ENCODE data around the gene STOML3. TPM values are rescaled to one million over a fixed set of nuclear protein-coding genes. Genes with fewer than 3 reads are reported as not detected.
A peak's percentile ranks its signal among the peaks of the same experiment; 100 is the strongest.

The STOML3 gene
- total RNA-seq, 4 donors from 2014 or later, result not detected

DNA sequence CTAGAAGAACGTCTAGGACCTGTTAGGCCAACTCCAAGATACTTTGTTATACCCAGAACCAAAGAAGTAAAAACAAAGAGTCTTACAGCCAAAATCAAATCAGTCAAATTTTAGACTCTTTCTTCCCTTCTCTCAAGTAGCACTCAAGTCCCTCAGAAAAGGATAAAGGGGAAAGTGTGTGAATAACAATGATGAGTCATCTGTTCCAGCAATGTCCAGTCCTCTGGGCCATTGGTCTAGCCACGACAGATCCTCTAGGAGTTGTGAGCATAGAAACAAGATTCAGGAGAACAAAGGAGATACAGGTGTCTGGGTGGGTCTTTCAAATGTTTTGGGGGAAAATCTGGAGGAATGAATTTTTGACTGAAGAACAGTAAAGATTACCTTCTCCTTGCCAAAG, 36.3 kb downstream of the STOML3 start:
- H3K4me1 ChIP-seq, result peaks cover 0 to 9% (median 0%) of the 10 kb centered on the region in 4 donors
- H3K27ac ChIP-seq, result no peak overlapping the region
- DNase-seq, result no peak
- H3K36me3 ChIP-seq, result no peaks in the 10 kb centered on the region
- TF ChIP-seq, protein P1, sequence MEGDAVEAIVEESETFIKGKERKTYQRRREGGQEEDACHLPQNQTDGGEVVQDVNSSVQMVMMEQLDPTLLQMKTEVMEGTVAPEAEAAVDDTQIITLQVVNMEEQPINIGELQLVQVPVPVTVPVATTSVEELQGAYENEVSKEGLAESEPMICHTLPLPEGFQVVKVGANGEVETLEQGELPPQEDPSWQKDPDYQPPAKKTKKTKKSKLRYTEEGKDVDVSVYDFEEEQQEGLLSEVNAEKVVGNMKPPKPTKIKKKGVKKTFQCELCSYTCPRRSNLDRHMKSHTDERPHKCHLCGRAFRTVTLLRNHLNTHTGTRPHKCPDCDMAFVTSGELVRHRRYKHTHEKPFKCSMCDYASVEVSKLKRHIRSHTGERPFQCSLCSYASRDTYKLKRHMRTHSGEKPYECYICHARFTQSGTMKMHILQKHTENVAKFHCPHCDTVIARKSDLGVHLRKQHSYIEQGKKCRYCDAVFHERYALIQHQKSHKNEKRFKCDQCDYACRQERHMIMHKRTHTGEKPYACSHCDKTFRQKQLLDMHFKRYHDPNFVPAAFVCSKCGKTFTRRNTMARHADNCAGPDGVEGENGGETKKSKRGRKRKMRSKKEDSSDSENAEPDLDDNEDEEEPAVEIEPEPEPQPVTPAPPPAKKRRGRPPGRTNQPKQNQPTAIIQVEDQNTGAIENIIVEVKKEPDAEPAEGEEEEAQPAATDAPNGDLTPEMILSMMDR (IDR thresholded peaks at IDR 0.05), result no peak
- no peak for TF ChIP-seq POLR2A (IDR thresholded peaks at IDR 0.05)
- no peaks in the 10 kb centered on the region for H3K27me3 ChIP-seq
- H3K9me3 ChIP-seq, result peaks cover 0 to 6% (median 0%) of the 10 kb centered on the region in 4 donors
- H3K4me3 ChIP-seq, result no peak overlapping the region

DNA sequence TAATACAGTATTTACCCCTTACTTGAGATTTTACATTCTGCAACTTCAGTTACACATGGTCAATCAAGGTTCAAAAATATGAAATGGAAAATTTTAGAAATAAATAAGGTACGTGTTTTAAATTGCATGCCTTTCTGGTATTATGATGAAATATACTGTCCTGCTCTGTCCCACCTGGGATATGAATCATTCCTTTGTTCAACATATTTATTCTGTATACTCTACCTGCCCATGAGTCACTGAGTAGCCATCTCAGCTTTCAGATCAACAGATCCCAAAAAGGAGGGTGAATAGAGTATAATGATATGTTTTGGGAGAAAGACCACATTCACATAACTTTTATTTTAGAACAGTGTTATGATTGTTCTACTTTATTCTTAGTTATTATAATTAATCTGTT, 37.8 kb downstream of the STOML3 start:
- Histone ChIP-seq H3K27ac (no peak overlapping the region), H3K4me3 (no peak overlapping the region), H3K36me3 (no peaks in the 10 kb centered on the region), H3K4me1 (peaks cover 0 to 9% (median 0%) of the 10 kb centered on the region in 4 donors), H3K27me3 (no peaks in the 10 kb centered on the region), H3K9me3 (peaks cover 0 to 6% (median 0%) of the 10 kb centered on the region in 4 donors)
- no peak for DNase-seq
- TF ChIP-seq, protein P1 (IDR thresholded peaks at IDR 0.05), result no peak
- no peak for TF ChIP-seq POLR2A (IDR thresholded peaks at IDR 0.05)

DNA sequence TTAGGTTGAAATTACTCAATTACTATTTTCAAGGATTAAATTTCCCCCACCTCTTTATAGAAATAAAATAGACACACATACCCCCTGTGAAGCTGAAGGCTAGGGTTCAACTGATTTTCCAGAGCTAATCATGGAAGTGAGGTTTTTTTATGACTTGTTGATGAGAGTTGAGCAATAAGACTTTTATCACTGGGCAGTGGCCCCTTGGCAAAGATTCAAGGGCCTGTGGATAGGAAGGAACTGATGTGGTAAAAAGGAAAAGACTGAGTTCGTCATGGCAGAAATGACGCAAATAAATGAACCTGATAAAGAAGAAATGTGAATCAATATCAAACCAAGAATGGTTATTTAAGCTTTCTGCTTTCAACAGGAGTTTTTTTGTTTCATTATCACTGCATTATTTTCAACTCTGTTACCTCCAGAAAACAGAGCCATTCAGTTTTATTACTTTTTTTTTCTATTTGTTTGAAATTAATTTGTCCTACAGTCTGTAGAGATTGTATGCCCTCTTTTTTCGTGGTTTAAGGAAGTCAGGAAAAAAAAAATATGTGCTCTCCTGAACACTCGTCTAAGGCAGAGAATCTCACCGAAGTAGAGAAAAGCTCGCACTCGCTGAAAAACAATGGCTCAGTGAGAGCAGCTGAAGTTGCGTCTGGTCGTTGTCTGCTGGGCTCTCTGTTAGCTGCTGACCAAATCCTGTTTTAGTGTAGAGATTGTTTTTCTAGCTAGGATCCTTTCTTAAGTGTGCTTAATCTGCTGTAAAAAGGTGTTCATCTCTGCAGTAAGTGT, 38.9 kb downstream of the STOML3 start:
- no peak for TF ChIP-seq POLR2A (IDR thresholded peaks at IDR 0.05)
- TF ChIP-seq, protein P1 (IDR thresholded peaks at IDR 0.05), result no peak
- DNase-seq, result peak in 1 of 3 donors; percentile 78
- no peaks in the 10 kb centered on the region for H3K36me3 ChIP-seq
- H3K4me3 ChIP-seq, result peak overlapping the region in 1 of 4 donors; percentile 23
- peaks cover 0 to 9% (median 0%) of the 10 kb centered on the region in 4 donors for H3K4me1 ChIP-seq
- H3K27ac ChIP-seq, result no peak overlapping the region
- H3K9me3 ChIP-seq, result peaks cover 0 to 6% (median 0%) of the 10 kb centered on the region in 4 donors
- H3K27me3 ChIP-seq, result no peaks in the 10 kb centered on the region

DNA sequence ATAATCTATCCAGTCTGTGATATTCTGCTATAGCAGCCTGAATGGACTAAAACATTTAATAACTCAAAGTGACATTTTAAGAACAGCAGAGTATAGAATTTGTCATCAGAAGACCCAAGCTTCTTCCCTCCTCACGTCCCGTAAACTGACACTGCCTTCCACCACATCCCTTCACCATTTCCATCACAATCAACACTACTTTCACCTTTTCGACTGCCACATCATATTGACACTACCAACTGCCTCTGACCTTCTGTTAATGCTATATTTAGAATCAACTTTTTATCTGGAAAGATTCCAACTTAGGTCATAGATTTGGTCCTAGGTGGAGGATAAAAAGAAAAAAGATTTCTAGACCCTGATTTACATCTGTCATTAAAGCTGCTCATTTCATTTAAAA, 39.6 kb downstream of the STOML3 start:
- Histone ChIP-seq H3K36me3 (no peaks in the 10 kb centered on the region), H3K4me3 (no peak overlapping the region), H3K4me1 (peaks cover 0 to 9% (median 0%) of the 10 kb centered on the region in 4 donors), H3K27ac (no peak overlapping the region), H3K27me3 (no peaks in the 10 kb centered on the region), H3K9me3 (peaks cover 0 to 6% (median 0%) of the 10 kb centered on the region in 4 donors)
- no peak for DNase-seq
- TF ChIP-seq POLR2A (IDR thresholded peaks at IDR 0.05), result no peak
- TF ChIP-seq, protein P1 (IDR thresholded peaks at IDR 0.05), result no peak

DNA sequence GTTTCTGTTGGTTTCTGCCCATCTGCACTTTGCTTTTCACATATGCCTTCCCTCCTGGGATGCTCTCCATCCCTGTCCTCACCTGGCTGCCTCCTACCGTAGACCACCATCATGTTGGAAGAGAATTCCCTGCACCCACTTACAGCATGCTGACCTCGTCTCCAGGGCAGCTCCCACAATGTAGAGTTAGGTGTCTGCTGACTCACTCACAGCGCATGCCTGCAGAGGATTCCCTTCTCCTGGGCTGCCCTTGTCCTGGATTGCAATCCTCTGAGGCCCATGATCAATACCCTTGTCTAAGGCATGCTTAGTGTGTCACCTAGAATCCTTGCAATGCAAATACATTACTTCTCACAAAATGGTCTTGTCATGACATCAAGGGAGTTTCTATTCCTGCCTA, 43.6 kb downstream of the STOML3 start:
- peaks cover 0 to 8% (median 0%) of the 10 kb centered on the region in 4 donors for H3K4me1 ChIP-seq
- peaks cover 0 to 6% (median 0%) of the 10 kb centered on the region in 4 donors for H3K9me3 ChIP-seq
- H3K36me3 ChIP-seq, result no peaks in the 10 kb centered on the region
- TF ChIP-seq, protein P1 (IDR thresholded peaks at IDR 0.05), result no peak
- no peak for TF ChIP-seq POLR2A (IDR thresholded peaks at IDR 0.05)
- no peak overlapping the region for H3K4me3 ChIP-seq
- no peak overlapping the region for H3K27ac ChIP-seq
- no peak for DNase-seq
- H3K27me3 ChIP-seq, result no peaks in the 10 kb centered on the region

Measured in Peyer's patch (tissue), 4 donors.